Lower lobe of right lung (tissue), 2 donors: ENCODE measurements around the gene RASAL2. TPM values are rescaled to one million over a fixed set of nuclear protein-coding genes. Genes with fewer than 3 reads are reported as not detected.

ENCODE experiments used
- ATAC-seq, 2 donors: fragments of 200-7000 bp; cut with Tn5 transposase; one replicate each; pipeline ENCODE4 v1.9.1; 2020 to 2022; ENCODE audit warnings: mild to moderate bottlenecking in 2 of 2, moderate library complexity in 2 of 2
- DNase-seq: peaks from one replicate; pipeline ENCODE4 v3.0.0-alpha.2; 2020
- H3K27ac ChIP-seq: fragments of 200-600 bp; one replicate; pipeline ENCODE4 v1.8.0; 2022
- H3K27me3 ChIP-seq: fragments of 200-600 bp; one replicate; pipeline ENCODE4 v1.8.0; 2022; ENCODE audit warnings: low read depth
- H3K36me3 ChIP-seq: fragments of 200-600 bp; one replicate; pipeline ENCODE4 v1.8.0; 2022; ENCODE audit warnings: mild to moderate bottlenecking
- H3K4me1 ChIP-seq: fragments of 200-600 bp; one replicate; pipeline ENCODE4 v1.8.0; 2022
- H3K4me3 ChIP-seq: fragments of 200-600 bp; one replicate; pipeline ENCODE4 v1.8.0; 2022; ENCODE audit warnings: mild to moderate bottlenecking
- H3K9me3 ChIP-seq: fragments of 200-600 bp; one replicate; pipeline ENCODE4 v1.8.0; 2022
- intact Hi-C: fragments of 100-400 bp; cut with DNase I; formaldehyde crosslinking; loops from one replicate; pipeline ENCODE4 v1.11.0; 2022
- total RNA-seq: library from RNA; stranded (reverse); fragmentation: NEBNext Ultra II Directional; extraction: Animal tissue kit (Norgen Biotek cat#: 25700); gene quantifications from one replicate; pipeline ENCODE4 v1.2.1, GENCODE V29; 2021
- TF ChIP-seq, protein P1 (sequence below): fragments of 200-600 bp; IDR thresholded peaks from one replicate; pipeline ENCODE4 v1.8.0; 2022; ENCODE audit warnings: antibody characterized with exemption, mild to moderate bottlenecking
- donor health status: DM: no; HTN: yes; CAD: no; lungs with severe emphysema.

RASAL2 gene
- total RNA-seq, 1 donor from 2014 or later, result 48.3 TPM

DNA sequence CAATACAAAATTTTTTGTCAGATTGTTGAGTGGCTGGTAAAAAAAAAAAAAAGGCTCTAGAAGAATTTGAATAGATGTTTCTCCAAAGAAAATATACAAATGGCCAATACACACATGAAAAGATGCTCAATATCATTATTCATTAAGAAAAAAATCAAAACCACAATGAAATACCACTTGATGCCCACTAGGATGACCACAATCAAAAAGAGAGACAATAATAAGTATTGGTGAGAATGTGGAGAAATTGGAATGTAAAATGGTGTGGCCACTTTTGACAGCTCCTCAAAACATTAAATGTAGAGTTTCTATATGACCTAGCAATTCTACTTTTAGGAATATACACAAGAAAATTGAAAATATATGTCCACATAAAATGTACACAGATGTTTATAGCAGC, 302.9 kb downstream of the RASAL2 start:
- Histone ChIP-seq H3K27me3 (no peaks in the 10 kb centered on the region), H3K4me1 (no peaks in the 10 kb centered on the region), H3K4me3 (no peak overlapping the region), H3K9me3 (no peaks in the 10 kb centered on the region), H3K36me3 (no peaks in the 10 kb centered on the region), H3K27ac (no peak overlapping the region)
- ATAC-seq, result no peak
- TF ChIP-seq, protein P1, sequence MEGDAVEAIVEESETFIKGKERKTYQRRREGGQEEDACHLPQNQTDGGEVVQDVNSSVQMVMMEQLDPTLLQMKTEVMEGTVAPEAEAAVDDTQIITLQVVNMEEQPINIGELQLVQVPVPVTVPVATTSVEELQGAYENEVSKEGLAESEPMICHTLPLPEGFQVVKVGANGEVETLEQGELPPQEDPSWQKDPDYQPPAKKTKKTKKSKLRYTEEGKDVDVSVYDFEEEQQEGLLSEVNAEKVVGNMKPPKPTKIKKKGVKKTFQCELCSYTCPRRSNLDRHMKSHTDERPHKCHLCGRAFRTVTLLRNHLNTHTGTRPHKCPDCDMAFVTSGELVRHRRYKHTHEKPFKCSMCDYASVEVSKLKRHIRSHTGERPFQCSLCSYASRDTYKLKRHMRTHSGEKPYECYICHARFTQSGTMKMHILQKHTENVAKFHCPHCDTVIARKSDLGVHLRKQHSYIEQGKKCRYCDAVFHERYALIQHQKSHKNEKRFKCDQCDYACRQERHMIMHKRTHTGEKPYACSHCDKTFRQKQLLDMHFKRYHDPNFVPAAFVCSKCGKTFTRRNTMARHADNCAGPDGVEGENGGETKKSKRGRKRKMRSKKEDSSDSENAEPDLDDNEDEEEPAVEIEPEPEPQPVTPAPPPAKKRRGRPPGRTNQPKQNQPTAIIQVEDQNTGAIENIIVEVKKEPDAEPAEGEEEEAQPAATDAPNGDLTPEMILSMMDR, result no peak
- intact Hi-C loops, result no loop called here
- no peak for DNase-seq

GRCh38 chr1:178397678-178398077, 303.8 kb downstream of the RASAL2 start:
- intact Hi-C loops, result no loop called here
- Histone ChIP-seq H3K4me3 (no peak overlapping the region), H3K27me3 (no peaks in the 10 kb centered on the region), H3K9me3 (no peaks in the 10 kb centered on the region), H3K4me1 (no peaks in the 10 kb centered on the region), H3K27ac (no peak overlapping the region), H3K36me3 (no peaks in the 10 kb centered on the region)
- TF ChIP-seq, protein P1, result no peak
- DNase-seq (no peak), ATAC-seq (no peak)

GRCh38 chr1:178399177-178399728, 305.3 kb downstream of the RASAL2 start:
- H3K27me3 ChIP-seq, result no peaks in the 10 kb centered on the region
- TF ChIP-seq, protein P1, result no peak
- H3K27ac ChIP-seq, result no peak overlapping the region
- H3K4me3 ChIP-seq, result no peak overlapping the region
- DNase-seq (no peak), ATAC-seq (no peak)
- H3K4me1 ChIP-seq, result no peaks in the 10 kb centered on the region
- no peaks in the 10 kb centered on the region for H3K36me3 ChIP-seq
- H3K9me3 ChIP-seq, result no peaks in the 10 kb centered on the region
- intact Hi-C loops, result no loop called here

DNA sequence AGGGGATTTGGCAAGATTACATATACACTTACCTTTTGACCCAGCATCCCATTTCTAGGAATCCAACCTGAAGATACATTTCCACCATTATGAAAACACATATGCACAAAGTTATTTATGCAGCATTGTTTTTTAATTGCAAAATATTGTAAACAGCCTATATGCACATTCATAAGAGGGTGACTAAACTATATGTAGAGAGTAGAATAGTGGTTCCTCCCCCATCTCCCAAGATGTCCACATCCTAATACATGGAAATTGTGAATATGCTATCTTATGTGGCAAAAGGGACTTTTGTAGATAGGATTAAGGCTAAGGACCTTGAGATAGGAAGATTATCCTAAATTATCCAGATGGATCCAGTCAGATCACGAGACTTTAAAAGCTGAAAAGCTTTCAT, 311.2 kb downstream of the RASAL2 start:
- Histone ChIP-seq H3K4me1 (no peaks in the 10 kb centered on the region), H3K27ac (no peak overlapping the region), H3K4me3 (no peak overlapping the region), H3K9me3 (no peaks in the 10 kb centered on the region), H3K36me3 (no peaks in the 10 kb centered on the region), H3K27me3 (no peaks in the 10 kb centered on the region)
- ATAC-seq (no peak), DNase-seq (no peak)
- intact Hi-C loops, result no loop called here
- TF ChIP-seq, protein P1, result no peak

GRCh38 chr1:178407215-178407614, 313.3 kb downstream of the RASAL2 start:
- intact Hi-C loops, result no loop called here
- H3K4me1 ChIP-seq, result no peaks in the 10 kb centered on the region
- no peaks in the 10 kb centered on the region for H3K27me3 ChIP-seq
- no peak for DNase-seq
- no peak overlapping the region for H3K27ac ChIP-seq
- H3K36me3 ChIP-seq, result no peaks in the 10 kb centered on the region
- ATAC-seq, result no peak
- H3K9me3 ChIP-seq, result no peaks in the 10 kb centered on the region
- TF ChIP-seq, protein P1, result no peak
- no peak overlapping the region for H3K4me3 ChIP-seq

DNA sequence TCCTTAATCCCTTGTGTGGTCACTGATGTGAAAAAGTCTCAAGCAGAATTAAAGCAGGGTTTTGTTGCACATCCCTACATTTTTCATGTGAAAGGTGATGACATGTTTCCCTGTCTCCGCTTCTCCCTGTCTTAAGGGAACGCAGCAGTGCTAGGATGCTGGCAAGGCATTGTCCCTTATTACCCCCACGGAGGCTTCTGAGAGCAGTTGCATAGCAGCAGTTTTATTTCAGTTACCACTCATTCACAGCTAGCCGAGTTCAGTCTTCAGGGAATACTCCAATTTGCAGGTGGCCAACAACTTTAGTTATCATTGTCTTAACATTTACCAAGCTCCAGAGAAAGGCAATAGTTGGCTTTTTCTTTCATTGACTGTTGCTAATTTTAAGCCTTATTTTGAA, 313.8 kb downstream of the RASAL2 start:
- TF ChIP-seq, protein P1, result no peak
- no peaks in the 10 kb centered on the region for H3K9me3 ChIP-seq
- ATAC-seq, result no peak
- H3K36me3 ChIP-seq, result no peaks in the 10 kb centered on the region
- H3K4me1 ChIP-seq, result no peaks in the 10 kb centered on the region
- intact Hi-C loops, result no loop called here
- DNase-seq, result no peak
- no peak overlapping the region for H3K27ac ChIP-seq
- no peaks in the 10 kb centered on the region for H3K27me3 ChIP-seq
- H3K4me3 ChIP-seq, result no peak overlapping the region
